ENCODE data around the gene CACNA1H.
"Not testable (repeated sequence)": the region's sequence is repeated elsewhere in the genome, so short reads cannot be mapped to it uniquely, and the experiment has no call there.

The CACNA1H gene

DNA sequence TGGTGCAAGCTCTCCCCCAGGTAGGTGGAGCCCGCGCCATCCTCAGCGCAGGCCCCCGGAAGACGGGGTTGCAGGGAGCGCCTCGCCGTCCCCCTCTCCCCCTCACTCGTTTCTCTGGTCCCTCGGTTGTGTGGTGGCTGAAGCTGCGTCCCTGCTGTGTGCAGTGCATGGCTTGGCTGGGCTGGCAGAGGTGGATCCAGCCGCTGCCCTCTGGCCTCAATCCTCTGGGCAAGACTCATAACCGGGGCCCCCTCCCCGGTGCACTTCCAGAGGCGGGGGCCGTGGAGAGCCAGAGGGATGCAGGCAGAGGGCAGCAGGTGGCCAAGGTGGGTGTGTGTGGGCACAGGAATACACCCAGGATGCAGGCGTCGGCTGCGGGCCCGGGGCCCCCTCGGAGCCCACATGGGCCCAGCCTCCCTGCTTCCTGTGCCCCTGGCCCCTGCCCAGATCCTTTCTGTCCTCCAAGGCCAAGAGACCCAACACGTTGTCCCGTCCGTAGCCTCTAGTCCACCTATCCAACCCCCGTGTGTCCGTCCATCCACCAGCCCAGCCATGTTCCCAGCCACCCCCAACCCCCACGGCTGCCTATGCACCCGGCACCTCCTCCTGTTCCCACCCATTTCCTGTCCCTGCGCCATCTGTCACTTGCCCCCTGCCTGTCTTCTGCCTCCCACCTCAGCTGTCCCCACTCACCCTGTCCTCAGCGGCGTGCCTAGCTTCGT, 62.8 kb downstream of the CACNA1H start:
- no peak for DNase-seq

DNA sequence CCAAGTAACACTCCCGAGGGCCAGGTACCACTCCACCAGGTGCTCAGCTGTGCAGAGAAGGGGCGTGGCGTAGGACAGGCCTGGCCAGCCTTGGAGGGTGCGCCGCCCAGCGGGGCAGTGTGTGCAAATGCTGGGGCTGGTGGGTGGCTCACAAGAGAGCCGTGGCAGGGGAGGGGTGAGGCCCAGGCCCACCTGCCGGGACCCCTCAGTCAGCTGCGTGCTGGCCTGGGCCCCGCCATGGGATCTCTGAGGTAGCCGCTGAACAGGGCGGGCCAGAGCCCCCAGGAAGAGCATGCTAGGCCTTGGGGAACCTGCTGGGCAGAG, 63.4 kb downstream of the CACNA1H start:
- peak; percentile 13 for DNase-seq

DNA sequence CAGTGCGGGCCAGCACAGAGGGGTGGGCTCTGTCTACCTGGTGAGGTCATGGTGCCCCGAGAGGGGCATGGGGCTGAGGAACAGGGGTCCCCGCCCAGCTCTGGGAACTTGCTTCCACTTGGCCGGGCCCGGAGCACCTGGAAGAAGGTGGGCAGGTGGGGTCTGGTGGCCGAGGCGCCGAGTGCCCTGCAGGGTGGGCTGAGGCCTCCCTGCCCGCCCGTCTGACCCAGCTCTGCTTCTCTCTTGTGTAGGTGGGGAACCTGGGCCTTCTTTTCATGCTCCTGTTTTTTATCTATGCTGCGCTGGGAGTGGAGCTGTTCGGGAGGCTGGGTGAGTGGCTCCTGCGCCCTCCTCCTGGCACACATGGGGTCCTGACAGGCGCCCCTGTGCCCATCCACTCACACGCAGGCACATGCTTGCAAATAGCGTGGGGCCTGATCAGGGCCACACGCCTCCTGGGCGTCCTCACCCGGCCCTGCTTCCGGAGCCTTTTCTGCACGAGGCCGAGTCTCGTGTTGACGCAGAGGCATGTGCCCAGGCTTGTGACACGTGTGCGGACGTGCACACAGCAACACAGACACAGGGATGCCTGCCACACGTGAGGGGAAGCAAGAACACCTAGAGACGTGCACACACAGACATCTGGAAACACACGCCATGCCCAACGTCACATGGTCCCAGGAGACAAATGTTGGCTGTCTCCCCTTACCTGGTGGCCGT, 63.9 kb downstream of the CACNA1H start:
- DNase-seq, result no peak

DNA sequence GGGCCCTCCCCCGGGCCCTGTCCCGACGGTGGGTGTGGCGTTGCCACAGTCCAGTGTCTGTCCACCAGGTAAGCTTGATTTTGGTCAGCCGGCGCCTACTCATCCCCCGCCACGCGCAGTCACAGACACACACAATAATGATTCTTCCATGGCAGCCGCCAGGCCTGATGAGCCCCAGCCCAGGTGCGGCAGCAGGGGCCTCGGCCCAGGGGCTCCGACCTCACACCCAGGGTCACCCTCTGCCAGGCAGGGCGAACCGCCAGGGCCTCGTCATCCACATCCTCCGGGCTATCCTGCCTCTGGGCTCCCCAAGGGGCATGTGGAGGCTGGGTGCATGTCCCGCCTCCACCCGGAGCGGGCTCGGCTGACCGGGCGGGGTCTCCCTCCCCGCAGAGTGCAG, 64.6 kb downstream of the CACNA1H start:
- no peak for DNase-seq

DNA sequence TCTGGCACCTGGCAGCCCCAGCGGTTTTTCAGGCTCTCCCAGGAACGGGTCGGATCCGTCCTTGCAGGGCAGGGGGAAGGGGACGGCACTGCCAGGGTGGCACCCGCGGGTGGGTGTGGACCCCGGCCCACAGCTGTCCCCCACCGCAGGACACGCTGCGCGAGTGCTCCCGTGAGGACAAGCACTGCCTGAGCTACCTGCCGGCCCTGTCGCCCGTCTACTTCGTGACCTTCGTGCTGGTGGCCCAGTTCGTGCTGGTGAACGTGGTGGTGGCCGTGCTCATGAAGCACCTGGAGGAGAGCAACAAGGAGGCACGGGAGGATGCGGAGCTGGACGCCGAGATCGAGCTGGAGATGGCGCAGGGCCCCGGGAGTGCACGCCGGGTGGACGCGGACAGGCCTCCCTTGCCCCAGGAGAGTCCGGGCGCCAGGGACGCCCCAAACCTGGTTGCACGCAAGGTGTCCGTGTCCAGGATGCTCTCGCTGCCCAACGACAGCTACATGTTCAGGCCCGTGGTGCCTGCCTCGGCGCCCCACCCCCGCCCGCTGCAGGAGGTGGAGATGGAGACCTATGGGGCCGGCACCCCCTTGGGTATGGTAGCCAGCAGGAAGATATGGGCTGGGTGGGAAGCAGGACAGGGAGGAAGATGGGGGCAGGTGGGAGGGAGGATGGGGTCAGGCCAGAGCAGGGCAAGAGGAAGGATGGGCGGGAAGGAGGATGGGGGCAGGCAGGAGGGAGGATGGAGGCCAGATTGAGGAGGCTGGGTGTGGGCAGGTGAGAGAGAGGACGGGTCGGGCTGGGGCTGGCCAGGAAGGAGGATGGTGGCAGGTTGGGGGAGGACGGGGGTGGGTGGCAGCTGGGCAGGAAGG, 65.4 kb downstream of the CACNA1H start:
- no peak for DNase-seq

DNA sequence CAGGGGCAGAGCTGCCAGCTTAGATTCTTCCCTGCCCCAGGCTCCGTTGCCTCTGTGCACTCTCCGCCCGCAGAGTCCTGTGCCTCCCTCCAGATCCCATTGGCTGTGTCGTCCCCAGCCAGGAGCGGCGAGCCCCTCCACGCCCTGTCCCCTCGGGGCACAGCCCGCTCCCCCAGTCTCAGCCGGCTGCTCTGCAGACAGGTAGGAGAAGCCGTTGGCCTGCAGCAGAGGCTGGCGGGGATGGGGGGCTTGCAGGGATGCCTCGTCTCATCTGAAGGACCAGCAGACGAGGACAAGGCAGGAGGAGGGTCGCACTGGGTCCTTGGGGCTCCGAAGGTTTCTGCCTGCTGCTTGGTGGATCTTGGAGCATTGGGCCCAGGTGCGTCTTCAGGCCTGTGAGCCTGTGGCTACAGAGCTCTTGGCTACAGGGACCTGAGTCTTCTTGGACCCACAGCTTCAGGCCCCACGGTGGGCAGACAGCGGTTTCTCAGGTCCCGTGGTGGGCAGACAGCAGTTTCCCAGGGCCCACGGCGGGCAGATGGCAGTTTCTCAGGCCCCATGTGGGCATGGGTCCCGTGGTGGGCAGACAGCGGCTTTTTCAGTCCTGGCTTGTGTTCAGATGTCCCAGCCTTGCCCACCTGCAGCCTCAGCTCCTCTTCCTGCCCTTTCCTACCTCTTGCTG, 66.2 kb downstream of the CACNA1H start:
- no peak for DNase-seq

DNA sequence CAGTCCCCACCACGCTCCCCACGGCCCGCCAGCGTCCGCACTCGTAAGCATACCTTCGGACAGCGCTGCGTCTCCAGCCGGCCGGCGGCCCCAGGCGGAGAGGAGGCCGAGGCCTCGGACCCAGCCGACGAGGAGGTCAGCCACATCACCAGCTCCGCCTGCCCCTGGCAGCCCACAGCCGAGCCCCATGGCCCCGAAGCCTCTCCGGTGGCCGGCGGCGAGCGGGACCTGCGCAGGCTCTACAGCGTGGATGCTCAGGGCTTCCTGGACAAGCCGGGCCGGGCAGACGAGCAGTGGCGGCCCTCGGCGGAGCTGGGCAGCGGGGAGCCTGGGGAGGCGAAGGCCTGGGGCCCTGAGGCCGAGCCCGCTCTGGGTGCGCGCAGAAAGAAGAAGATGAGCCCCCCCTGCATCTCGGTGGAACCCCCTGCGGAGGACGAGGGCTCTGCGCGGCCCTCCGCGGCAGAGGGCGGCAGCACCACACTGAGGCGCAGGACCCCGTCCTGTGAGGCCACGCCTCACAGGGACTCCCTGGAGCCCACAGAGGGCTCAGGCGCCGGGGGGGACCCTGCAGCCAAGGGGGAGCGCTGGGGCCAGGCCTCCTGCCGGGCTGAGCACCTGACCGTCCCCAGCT, 67.3 kb downstream of the CACNA1H start:
- DNase-seq, result no peak

DNA sequence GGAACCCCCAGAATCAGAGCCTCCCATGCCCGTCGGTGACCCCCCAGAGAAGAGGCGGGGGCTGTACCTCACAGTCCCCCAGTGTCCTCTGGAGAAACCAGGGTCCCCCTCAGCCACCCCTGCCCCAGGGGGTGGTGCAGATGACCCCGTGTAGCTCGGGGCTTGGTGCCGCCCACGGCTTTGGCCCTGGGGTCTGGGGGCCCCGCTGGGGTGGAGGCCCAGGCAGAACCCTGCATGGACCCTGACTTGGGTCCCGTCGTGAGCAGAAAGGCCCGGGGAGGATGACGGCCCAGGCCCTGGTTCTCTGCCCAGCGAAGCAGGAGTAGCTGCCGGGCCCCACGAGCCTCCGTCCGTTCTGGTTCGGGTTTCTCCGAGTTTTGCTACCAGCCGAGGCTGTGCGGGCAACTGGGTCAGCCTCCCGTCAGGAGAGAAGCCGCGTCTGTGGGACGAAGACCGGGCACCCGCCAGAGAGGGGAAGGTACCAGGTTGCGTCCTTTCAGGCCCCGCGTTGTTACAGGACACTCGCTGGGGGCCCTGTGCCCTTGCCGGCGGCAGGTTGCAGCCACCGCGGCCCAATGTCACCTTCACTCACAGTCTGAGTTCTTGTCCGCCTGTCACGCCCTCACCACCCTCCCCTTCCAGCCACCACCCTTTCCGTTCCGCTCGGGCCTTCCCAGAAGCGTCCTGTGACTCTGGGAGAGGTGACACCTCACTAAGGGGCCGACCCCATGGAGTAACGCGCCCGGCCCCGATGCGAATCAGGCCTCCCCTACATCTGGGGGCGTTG, 68.1 kb downstream of the CACNA1H start:
- DNase-seq, result no peak

DNA sequence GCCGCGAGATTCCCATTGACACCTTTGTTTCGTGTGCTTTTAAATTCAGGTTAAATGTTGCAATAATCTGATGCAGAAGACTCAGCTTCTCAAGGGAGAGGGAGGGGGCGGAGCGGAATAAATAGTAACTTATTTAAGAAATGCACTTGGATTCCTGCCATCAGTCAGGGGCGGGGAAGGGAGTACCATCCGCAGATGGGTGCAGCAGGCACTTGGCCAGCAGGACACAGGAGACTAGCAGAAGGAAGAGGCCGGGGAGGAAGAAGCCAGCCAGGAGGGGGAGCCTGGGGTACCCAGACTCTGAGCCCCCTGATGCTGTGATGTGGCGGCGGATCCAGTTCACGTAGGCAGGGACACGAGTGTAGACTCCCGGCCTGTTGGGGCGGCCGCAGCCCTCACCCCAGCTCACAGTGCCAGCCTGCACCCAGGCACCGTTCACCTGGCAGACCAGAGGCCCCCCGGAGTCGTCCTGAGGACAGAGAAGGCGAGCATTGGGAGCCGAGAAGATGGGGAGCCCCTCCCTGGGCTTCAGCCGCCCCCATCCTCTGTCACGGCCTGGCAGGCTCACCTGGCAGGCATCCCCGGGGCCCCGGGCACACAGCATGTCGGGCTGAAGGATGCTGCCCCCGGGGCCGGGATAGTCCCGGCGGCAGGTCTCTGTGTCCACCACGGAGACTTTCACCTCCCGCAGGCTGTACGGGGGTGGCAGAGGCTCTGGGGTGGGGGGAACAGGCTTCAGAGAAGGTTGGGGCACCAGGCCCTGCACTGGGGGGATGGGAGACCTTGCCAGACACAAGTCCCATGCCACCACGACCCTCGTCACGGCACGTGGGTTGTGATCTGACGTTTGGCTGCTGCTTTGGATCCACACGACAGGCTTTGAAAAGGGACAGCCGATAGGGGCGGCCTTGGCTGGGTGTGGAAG, 69.0 kb downstream of the CACNA1H start:
- DNase-seq, result no peak

DNA sequence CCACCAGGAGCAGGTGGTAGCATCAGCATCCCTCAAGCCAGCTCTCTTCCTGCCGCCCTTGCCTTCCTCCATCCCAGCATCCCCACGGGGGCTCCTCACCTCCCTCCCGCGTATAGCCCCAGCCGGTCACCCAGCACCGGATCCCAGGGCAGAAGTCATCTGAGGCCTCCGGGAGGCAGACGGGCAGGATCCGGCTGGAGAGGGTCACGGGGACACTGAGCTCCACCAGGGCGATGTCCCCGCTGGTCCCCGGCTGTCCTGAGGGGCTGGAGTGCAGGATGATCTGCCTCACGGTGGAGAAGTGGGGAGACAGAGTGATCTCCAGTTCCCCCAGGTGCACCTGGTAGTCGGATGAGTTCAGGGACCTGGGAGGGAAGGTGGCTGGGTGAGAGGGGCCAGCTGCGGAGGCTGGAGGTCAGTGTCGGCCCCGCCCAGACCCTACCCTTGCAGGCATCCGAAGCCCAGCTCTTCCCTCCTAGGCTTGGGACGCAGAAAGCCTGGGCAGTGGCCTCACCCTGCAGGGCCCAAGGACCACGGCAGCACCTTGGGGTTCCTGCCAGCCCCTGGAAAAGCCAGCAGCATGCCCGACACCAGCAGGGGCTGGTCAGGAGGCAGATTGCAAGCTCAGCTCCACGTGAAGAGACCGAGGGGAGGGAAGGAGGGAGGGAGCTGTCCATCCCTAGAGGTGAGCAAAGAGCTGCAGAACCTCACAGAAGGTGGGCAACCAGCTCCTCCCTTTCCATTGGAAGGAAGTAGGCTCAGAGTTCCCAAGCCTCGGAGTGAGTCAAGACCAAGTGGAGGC, 69.8 kb downstream of the CACNA1H start:
- DNase-seq, result no peak

DNA sequence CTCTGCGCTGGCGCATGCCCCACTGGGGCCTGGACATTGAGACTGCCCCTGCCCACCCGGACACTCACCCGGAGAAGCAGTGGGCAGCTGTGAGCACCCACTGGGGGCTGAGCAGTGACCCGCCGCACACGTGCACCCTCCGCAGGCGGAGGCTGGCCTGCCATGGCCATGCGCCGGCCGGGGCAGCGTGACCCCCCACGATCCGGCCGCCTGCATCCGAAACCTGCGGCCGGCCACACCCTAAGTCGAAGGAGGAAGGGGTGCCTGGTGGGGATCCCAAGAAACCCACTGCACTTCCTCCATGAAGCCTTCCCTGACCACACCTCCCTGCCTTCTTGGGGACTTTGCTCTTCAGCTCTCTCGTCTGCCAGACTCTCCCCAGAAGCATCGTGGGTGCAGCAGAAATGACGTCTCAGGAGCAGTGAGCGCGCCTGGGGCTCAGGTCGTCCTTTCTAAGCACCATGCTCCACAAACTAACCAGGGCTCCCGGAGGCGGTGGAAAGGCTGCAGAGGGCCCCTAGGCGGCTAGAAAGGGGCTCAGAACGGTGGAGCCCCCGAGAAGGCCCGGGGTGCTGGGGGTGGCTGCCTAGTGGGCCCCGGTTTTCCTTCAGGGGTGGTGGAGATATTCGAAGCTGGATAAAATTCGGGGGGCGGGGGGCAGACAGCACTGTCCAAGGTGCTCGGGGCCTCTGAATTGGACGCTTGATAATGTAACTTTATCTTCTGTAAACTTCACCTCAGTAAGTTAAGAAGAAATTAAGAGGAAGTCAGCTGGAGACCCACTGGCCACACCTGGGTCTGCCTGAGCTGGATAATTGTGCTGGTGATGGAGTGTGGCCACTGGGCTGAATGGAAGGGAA, 70.7 kb downstream of the CACNA1H start:
- DNase-seq, result no peak

DNA sequence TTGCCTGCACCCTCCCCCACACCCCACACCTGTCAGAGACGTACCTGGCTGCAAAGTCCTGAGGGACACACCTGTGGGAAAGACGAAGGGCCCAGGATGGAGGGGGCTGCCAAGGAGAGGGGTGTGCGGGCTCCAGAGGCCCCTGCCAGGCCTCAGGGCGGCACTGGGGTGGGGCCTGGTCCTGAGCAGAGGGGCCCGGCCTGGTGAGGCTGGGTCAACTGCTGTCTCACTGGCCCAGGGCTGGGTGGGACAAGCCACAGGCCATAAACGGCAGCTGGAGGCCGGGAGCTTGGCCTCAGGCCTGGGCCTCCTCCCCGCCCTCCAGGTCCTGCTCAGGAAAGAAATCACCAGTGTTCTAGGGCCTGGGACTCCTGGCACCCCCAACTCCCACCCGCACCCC, 71.7 kb downstream of the CACNA1H start:
- no peak for DNase-seq

DNA sequence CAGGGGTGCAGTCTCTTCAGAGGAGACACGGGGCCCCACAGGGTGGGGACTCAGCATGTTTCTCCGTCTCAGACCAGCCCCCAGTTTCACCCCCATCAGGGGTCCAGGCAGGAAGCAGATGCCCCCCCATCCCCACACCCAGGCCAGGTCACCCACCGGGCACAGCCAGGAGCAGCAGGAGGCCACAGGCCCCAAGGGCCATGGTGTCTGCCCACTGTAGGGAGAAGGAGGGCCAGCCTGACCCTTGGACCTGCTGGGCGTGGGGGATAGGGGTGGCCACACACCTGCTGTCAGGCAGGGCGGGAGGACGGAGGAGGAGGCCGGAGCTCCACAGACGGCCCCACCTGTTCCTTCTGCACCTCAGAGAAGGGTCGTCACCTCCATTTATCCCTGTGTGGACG, 72.1 kb downstream of the CACNA1H start, which contains the start of gene TPSG1:
TSS of gene TPSG1 (minus strand) at position 218 of the 401 bp plus-strand sequence. CDS start at position 202, 16 bp downstream.
- no peak for DNase-seq

DNA sequence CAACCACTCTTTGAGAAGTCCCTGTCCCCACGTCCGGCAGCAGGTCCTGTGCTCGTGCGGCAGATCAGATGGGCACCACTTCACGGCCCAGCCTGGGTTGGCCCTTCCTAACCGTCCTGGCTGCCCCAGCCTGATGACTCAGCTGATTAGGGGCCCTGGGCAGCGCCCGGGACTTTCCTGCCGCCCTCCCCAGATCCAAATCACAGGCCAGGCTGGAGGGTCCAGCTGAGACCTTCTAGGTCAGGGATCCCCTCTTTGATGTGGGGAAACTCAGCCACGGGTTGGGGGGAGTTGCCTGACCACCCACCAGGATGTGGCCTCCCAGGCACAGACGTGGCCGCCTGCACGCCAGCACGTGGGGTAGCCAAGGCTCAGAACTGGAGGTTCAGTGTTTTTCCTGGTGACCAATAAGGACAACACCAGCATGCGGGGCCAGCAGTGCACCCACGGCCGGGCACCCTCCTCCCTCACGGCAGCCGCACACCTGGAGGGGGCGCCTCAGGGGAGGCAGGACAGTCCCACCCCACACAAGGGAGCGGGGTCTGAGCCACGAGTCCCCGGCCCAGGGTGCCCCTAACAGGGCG, 72.9 kb downstream of the CACNA1H start:
- DNase-seq, result not testable (repeated sequence)

DNA sequence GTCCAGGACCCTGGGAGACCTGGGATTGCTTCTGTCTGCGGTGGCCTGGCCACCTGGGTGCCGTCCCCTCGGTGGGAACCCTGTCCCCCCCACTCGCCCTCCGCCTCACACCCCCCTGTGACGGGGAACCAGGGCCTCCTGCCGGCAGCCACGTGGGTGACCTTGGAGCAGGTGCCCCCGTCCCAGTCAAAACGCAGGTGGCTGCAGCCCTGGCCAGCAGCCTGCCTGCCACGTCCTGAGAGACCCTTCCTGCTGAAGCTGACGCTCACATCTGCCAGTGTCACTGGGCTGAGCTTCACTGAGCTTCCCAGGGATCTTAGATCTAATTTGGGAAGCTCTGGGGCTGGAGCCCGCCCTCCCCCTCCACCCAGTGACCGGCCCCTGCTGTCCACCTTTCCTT, 73.8 kb downstream of the CACNA1H start:
- DNase-seq, result not testable (repeated sequence)

DNA sequence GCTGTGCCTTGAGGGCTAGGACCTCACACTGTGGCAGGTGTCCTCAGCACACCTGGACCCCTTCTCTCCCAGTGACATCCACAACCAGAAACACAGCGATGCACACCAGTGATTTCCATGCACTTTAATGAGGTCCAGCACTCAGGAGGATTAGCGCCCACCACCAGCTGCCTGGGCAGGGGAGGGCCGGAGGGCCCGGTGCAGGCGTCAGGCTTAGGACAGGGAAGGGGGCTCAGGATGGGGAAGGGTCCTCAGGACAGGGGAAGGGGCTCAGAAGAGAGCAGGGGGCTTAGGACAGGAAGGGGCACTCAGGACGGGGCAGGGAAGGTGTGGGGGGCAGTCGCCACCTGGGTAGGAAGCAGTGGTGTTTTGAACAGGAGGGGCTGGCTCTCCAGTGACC, 75.3 kb downstream of the CACNA1H start:
- not testable (repeated sequence) for DNase-seq

DNA sequence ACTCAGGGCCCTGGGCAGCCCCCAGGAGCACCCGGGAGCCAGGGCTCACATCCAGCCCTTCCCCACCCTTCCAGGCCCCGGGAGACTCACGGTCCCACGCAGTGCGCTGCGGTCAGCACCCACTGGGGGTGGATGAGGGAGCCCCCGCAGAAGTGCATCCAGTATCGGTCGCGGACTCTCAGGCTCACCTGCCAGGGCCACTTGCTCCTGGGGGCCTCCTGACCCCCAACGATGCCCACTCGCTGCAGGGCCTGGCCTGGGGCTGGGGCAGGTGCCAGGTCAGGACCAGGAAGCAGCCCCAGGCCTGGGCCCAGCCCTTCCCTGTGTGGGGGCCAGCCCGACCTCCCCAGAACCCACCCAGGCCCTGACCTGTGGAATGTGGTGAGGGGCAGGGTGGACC, 76.6 kb downstream of the CACNA1H start:
- DNase-seq, result not testable (repeated sequence)

DNA sequence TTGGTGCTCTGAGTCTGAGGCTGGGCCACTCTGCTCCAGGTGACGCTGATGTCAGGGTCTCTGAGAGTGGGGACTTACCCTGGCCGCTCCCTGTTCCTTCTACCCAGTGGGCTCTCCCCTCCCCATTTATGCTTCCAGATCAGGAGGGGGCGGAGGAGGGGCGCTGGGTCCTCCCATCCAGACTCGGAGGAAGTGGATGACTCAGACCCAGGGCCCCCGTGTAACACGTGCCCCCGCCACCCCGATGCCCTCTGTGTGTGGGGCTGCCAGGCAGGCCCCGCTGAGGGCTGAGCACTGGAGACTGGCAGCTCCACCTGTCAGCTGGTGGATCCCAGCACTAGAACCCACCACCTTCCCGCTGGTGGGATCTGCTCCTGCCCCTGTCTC, 77.2 kb downstream of the CACNA1H start, which contains the start of gene TPSB2:
TSS of gene TPSB2 (minus strand) at position 101 of the 387 bp plus-strand sequence. CDS start 233 bp downstream, outside the sequence.
- not testable (repeated sequence) for DNase-seq
